T47D (cell line): ENCODE results near the gene AKR1C1.
"Not testable (repeated sequence)": the region's sequence is repeated elsewhere in the genome, so short reads cannot be mapped to it uniquely, and the experiment has no call there.

Experiments
- DNase-seq, 2 experiments: peaks; one replicate each; pipeline versions ENCODE4 v3.0.0 to v3.0.0-alpha.2; 2011 to 2012; ENCODE audit warnings: low read depth in 1 of 2, low spot score in 1 of 2
- JUND ChIP-seq: IDR thresholded peaks from 2 replicates; pipeline ENCODE4 v1.6.1; 2012; ENCODE audit warnings: low read depth
- in situ Hi-C: cut with HindIII; loops from 2 replicates; pipeline ENCODE4 v1.10.0; 2016; ENCODE audit warnings: low sequenced_read_pairs, low pct_unique_long_range_greater_than_20kb

Gene AKR1C1

GRCh38 chr10:4962876-4963814 lies at the start of gene AKR1C1:
TSS of gene AKR1C1 (plus strand) at chr10:4963415. CDS start at chr10:4963445, 30 bp downstream.
- DNase-seq, in situ Hi-C loops: not testable (repeated sequence)

- TF ChIP-seq JUND: no peak
- no peak for DNase-seq
- in situ Hi-C loops: no loop called here
Measured at GRCh38 chr10:4914213-4914850, 48.9 kb upstream of the AKR1C1 start.

- TF ChIP-seq JUND: no peak
- in situ Hi-C loops: no loop called here
- no peak for DNase-seq
Measured at GRCh38 chr10:4916086-4916716, 47.0 kb upstream of the AKR1C1 start.

- no peak for DNase-seq
- no peak for TF ChIP-seq JUND
- in situ Hi-C loops: no loop called here
Measured at GRCh38 chr10:4918236-4918635, 45.0 kb upstream of the AKR1C1 start.

- DNase-seq, in situ Hi-C loops: not testable (repeated sequence)
Measured at GRCh38 chr10:4924482-4924881, 38.7 kb upstream of the AKR1C1 start.

GRCh38 chr10:4926400-4926799 lies 36.8 kb upstream of the AKR1C1 start:
- in situ Hi-C loops: no loop called here
- DNase-seq: no peak
- TF ChIP-seq JUND: no peak

GRCh38 chr10:4931587-4931986 lies 31.6 kb upstream of the AKR1C1 start:
- no peak for DNase-seq
- in situ Hi-C loops: no loop called here
- TF ChIP-seq JUND: no peak

GRCh38 chr10:4934391-4934987 lies 28.7 kb upstream of the AKR1C1 start:
- no peak for DNase-seq
- TF ChIP-seq JUND: no peak
- in situ Hi-C loops: no loop called here

GRCh38 chr10:4937346-4937745 lies 25.9 kb upstream of the AKR1C1 start:
- no peak for TF ChIP-seq JUND
- in situ Hi-C loops: no loop called here
- DNase-seq: no peak

GRCh38 chr10:4939224-4940072 lies 23.8 kb upstream of the AKR1C1 start:
- TF ChIP-seq JUND: no peak
- in situ Hi-C loops: no loop called here
- no peak for DNase-seq

GRCh38 chr10:4940073-4940428 lies 23.2 kb upstream of the AKR1C1 start:
- DNase-seq, in situ Hi-C loops: not testable (repeated sequence)

GRCh38 chr10:4940909-4941308 lies 22.3 kb upstream of the AKR1C1 start:
- DNase-seq, in situ Hi-C loops: not testable (repeated sequence)
